ENCODE data around the gene HDLBP.

- TF ChIP-seq, protein P1, sequence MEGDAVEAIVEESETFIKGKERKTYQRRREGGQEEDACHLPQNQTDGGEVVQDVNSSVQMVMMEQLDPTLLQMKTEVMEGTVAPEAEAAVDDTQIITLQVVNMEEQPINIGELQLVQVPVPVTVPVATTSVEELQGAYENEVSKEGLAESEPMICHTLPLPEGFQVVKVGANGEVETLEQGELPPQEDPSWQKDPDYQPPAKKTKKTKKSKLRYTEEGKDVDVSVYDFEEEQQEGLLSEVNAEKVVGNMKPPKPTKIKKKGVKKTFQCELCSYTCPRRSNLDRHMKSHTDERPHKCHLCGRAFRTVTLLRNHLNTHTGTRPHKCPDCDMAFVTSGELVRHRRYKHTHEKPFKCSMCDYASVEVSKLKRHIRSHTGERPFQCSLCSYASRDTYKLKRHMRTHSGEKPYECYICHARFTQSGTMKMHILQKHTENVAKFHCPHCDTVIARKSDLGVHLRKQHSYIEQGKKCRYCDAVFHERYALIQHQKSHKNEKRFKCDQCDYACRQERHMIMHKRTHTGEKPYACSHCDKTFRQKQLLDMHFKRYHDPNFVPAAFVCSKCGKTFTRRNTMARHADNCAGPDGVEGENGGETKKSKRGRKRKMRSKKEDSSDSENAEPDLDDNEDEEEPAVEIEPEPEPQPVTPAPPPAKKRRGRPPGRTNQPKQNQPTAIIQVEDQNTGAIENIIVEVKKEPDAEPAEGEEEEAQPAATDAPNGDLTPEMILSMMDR (IDR thresholded peaks at IDR 0.05; ENCODE audit: low read depth, low read length): no peak
- TF ChIP-seq POLR2A (IDR thresholded peaks at IDR 0.05; ENCODE audit: extremely low read depth, insufficient read length): no peak
Observed at GRCh38 chr2:241356871-241357260, 41.4 kb upstream of the HDLBP start.

All from NB4 (cell line).